ENCODE data around the gene WLS. TPM values are rescaled to one million over a fixed set of nuclear protein-coding genes. Genes with fewer than 3 reads are reported as not detected.

Gene WLS
- total and polyA plus RNA-seq, 7 experiments from 2014 or later = 0.50 to 12.2 (median 0.62) TPM; not detected in 4

GRCh38 chr1:68100571-68100970 lies 131.8 kb downstream of the WLS start:
- Histone ChIP-seq H3K9me3 (ENCODE audit: control insufficient read depth in 2 of 3, low read length in 3 of 3) (no peaks in the 10 kb centered on the region), H3K4me3 (ENCODE audit: low read length) (no peak overlapping the region), H3K27ac (ENCODE audit: low read depth, low read length) (no peak overlapping the region), H3K27me3 (ENCODE audit: control insufficient read depth in 2 of 2, insufficient read depth in 2 of 2, low read length in 2 of 2) (no peaks in the 10 kb centered on the region), H3K36me3 (ENCODE audit: control insufficient read depth in 2 of 3, insufficient read depth in 3 of 3, low read length in 3 of 3) (no peaks in the 10 kb centered on the region), H3K4me1 (ENCODE audit: control insufficient read depth in 2 of 2, insufficient read depth in 2 of 2, low read length in 2 of 2) (no peaks in the 10 kb centered on the region)
- Mint-ChIP-seq H3K9me3 (peaks cover 0 to 5% (median 0%) of the 10 kb centered on the region in 11 donors), H3K4me3 (no peak overlapping the region), H3K27ac (no peak overlapping the region), H3K36me3 (no peaks in the 10 kb centered on the region), H3K27me3 (peaks cover 0 to 47% (median 25%) of the 10 kb centered on the region in 5 donors), H3K4me1 (no peaks in the 10 kb centered on the region)
- ATAC-seq (no peak), DNase-seq (no peak)
- ChIA-PET POLR2A (no interaction called here), CTCF (no interaction called here)
- intact Hi-C loops (cut with micrococcal nuclease) = no loop called here

- no peaks in the 10 kb centered on the region for H3K4me1 ChIP-seq (ENCODE audit: control insufficient read depth in 2 of 2, insufficient read depth in 2 of 2, low read length in 2 of 2)
- H3K27me3 ChIP-seq (ENCODE audit: control insufficient read depth in 2 of 2, insufficient read depth in 2 of 2, low read length in 2 of 2) = no peaks in the 10 kb centered on the region
- H3K4me3 ChIP-seq (ENCODE audit: low read length) = no peak overlapping the region
- intact Hi-C loops (cut with micrococcal nuclease) = no loop called here
- ChIA-PET CTCF (no interaction called here), POLR2A (no interaction called here)
- peaks cover 0 to 33% (median 6%) of the 10 kb centered on the region in 5 donors for H3K27me3 Mint-ChIP-seq
- no peaks in the 10 kb centered on the region for H3K36me3 Mint-ChIP-seq
- no peak overlapping the region for H3K27ac Mint-ChIP-seq
- no peak overlapping the region for H3K4me3 Mint-ChIP-seq
- DNase-seq (no peak), ATAC-seq (no peak)
- H3K9me3 Mint-ChIP-seq = peaks cover 0 to 9% (median 1%) of the 10 kb centered on the region in 11 donors
- H3K36me3 ChIP-seq (ENCODE audit: control insufficient read depth in 2 of 3, insufficient read depth in 3 of 3, low read length in 3 of 3) = no peaks in the 10 kb centered on the region
- no peaks in the 10 kb centered on the region for H3K9me3 ChIP-seq (ENCODE audit: control insufficient read depth in 2 of 3, low read length in 3 of 3)
- no peaks in the 10 kb centered on the region for H3K4me1 Mint-ChIP-seq
- no peak overlapping the region for H3K27ac ChIP-seq (ENCODE audit: low read depth, low read length)
Measured at GRCh38 chr1:68093737-68094136, 138.6 kb downstream of the WLS start.

- H3K4me3 ChIP-seq (ENCODE audit: low read length) = no peak overlapping the region
- no peaks in the 10 kb centered on the region for H3K27me3 ChIP-seq (ENCODE audit: control insufficient read depth in 2 of 2, insufficient read depth in 2 of 2, low read length in 2 of 2)
- H3K9me3 Mint-ChIP-seq = peaks cover 0 to 20% (median 0%) of the 10 kb centered on the region in 11 donors
- no peaks in the 10 kb centered on the region for H3K36me3 Mint-ChIP-seq
- no peaks in the 10 kb centered on the region for H3K36me3 ChIP-seq (ENCODE audit: control insufficient read depth in 2 of 3, insufficient read depth in 3 of 3, low read length in 3 of 3)
- H3K27ac ChIP-seq (ENCODE audit: low read depth, low read length) = no peak overlapping the region
- H3K4me1 Mint-ChIP-seq = no peaks in the 10 kb centered on the region
- H3K9me3 ChIP-seq (ENCODE audit: control insufficient read depth in 2 of 3, low read length in 3 of 3) = no peaks in the 10 kb centered on the region
- H3K4me1 ChIP-seq (ENCODE audit: control insufficient read depth in 2 of 2, insufficient read depth in 2 of 2, low read length in 2 of 2) = no peaks in the 10 kb centered on the region
- H3K27ac Mint-ChIP-seq = no peak overlapping the region
- POLR2A ChIA-PET = no interaction called here
- H3K4me3 Mint-ChIP-seq = no peak overlapping the region
- ATAC-seq = no peak
- intact Hi-C loops (cut with micrococcal nuclease) = no loop called here
- peaks cover 0 to 9% (median 5%) of the 10 kb centered on the region in 5 donors for H3K27me3 Mint-ChIP-seq
- CTCF ChIA-PET = no interaction called here
- DNase-seq = no peak
Measured at GRCh38 chr1:68087184-68087583, 145.1 kb downstream of the WLS start.

GRCh38 chr1:68085752-68086151 lies 146.6 kb downstream of the WLS start:
- ChIA-PET POLR2A (no interaction called here), CTCF (no interaction called here)
- intact Hi-C loops (cut with micrococcal nuclease) = no loop called here

GRCh38 chr1:68083686-68084085 lies 148.6 kb downstream of the WLS start:
- no peaks in the 10 kb centered on the region for H3K4me1 Mint-ChIP-seq
- Histone ChIP-seq H3K36me3 (ENCODE audit: control insufficient read depth in 2 of 3, insufficient read depth in 3 of 3, low read length in 3 of 3) (no peaks in the 10 kb centered on the region), H3K27me3 (ENCODE audit: control insufficient read depth in 2 of 2, insufficient read depth in 2 of 2, low read length in 2 of 2) (no peaks in the 10 kb centered on the region), H3K4me1 (ENCODE audit: control insufficient read depth in 2 of 2, insufficient read depth in 2 of 2, low read length in 2 of 2) (no peaks in the 10 kb centered on the region), H3K4me3 (ENCODE audit: low read length) (no peak overlapping the region), H3K9me3 (ENCODE audit: control insufficient read depth in 2 of 3, low read length in 3 of 3) (no peaks in the 10 kb centered on the region), H3K27ac (ENCODE audit: low read depth, low read length) (no peak overlapping the region)
- ChIA-PET POLR2A (no interaction called here), CTCF (no interaction called here)
- peaks cover 0 to 19% (median 2%) of the 10 kb centered on the region in 11 donors for H3K9me3 Mint-ChIP-seq
- no peak overlapping the region for H3K27ac Mint-ChIP-seq
- intact Hi-C loops (cut with micrococcal nuclease) = no loop called here
- no peak overlapping the region for H3K4me3 Mint-ChIP-seq
- no peaks in the 10 kb centered on the region for H3K36me3 Mint-ChIP-seq
- DNase-seq (no peak), ATAC-seq (no peak)
- peaks cover 0 to 30% (median 10%) of the 10 kb centered on the region in 5 donors for H3K27me3 Mint-ChIP-seq

More at GRCh38 chr1:68085752-68086151, 146.6 kb downstream of the WLS start:
- H3K4me1 Mint-ChIP-seq = no peaks in the 10 kb centered on the region
- Histone ChIP-seq H3K4me1 (ENCODE audit: control insufficient read depth in 2 of 2, insufficient read depth in 2 of 2, low read length in 2 of 2) (no peaks in the 10 kb centered on the region), H3K27ac (ENCODE audit: low read depth, low read length) (no peak overlapping the region), H3K36me3 (ENCODE audit: control insufficient read depth in 2 of 3, insufficient read depth in 3 of 3, low read length in 3 of 3) (no peaks in the 10 kb centered on the region), H3K9me3 (ENCODE audit: control insufficient read depth in 2 of 3, low read length in 3 of 3) (no peaks in the 10 kb centered on the region), H3K27me3 (ENCODE audit: control insufficient read depth in 2 of 2, insufficient read depth in 2 of 2, low read length in 2 of 2) (no peaks in the 10 kb centered on the region), H3K4me3 (ENCODE audit: low read length) (no peak overlapping the region)
- H3K36me3 Mint-ChIP-seq = no peaks in the 10 kb centered on the region
- H3K27ac Mint-ChIP-seq = no peak overlapping the region
- no peak for DNase-seq
- no peak for ATAC-seq
- H3K4me3 Mint-ChIP-seq = no peak overlapping the region
- H3K27me3 Mint-ChIP-seq = peaks cover 0 to 18% (median 5%) of the 10 kb centered on the region in 5 donors
- peaks cover 0 to 17% (median 0%) of the 10 kb centered on the region in 11 donors for H3K9me3 Mint-ChIP-seq

- intact Hi-C loops (cut with micrococcal nuclease) = no loop called here
- H3K4me1 Mint-ChIP-seq = no peaks in the 10 kb centered on the region
- no peak for DNase-seq
Measured at GRCh38 chr1:68081775-68082283, 150.5 kb downstream of the WLS start.

GRCh38 chr1:68078647-68079046 lies 153.7 kb downstream of the WLS start:
- Histone ChIP-seq H3K4me1 (ENCODE audit: control insufficient read depth in 2 of 2, insufficient read depth in 2 of 2, low read length in 2 of 2) (no peaks in the 10 kb centered on the region), H3K36me3 (ENCODE audit: control insufficient read depth in 2 of 3, insufficient read depth in 3 of 3, low read length in 3 of 3) (no peaks in the 10 kb centered on the region), H3K27me3 (ENCODE audit: control insufficient read depth in 2 of 2, insufficient read depth in 2 of 2, low read length in 2 of 2) (no peaks in the 10 kb centered on the region), H3K27ac (ENCODE audit: low read depth, low read length) (no peak overlapping the region), H3K9me3 (ENCODE audit: control insufficient read depth in 2 of 3, low read length in 3 of 3) (no peaks in the 10 kb centered on the region), H3K4me3 (ENCODE audit: low read length) (no peak overlapping the region)
- ChIA-PET CTCF (no interaction called here), POLR2A (no interaction called here)
- intact Hi-C loops (cut with micrococcal nuclease) = no loop called here
- Mint-ChIP-seq H3K4me3 (no peak overlapping the region), H3K27me3 (peaks cover 0 to 47% (median 13%) of the 10 kb centered on the region in 5 donors), H3K36me3 (peaks cover 0 to 4% (median 0%) of the 10 kb centered on the region in 5 donors), H3K4me1 (no peaks in the 10 kb centered on the region), H3K9me3 (peaks cover 0 to 22% (median 6%) of the 10 kb centered on the region in 11 donors), H3K27ac (no peak overlapping the region)
- ATAC-seq = no peak
- DNase-seq = no peak

More at GRCh38 chr1:68081775-68082283, 150.5 kb downstream of the WLS start:
- ChIA-PET CTCF (no interaction called here), POLR2A (no interaction called here)
- H3K4me3 ChIP-seq (ENCODE audit: low read length) = no peak overlapping the region
- H3K4me1 ChIP-seq (ENCODE audit: control insufficient read depth in 2 of 2, insufficient read depth in 2 of 2, low read length in 2 of 2) = no peaks in the 10 kb centered on the region
- peaks cover 0 to 17% (median 4%) of the 10 kb centered on the region in 11 donors for H3K9me3 Mint-ChIP-seq
- H3K36me3 ChIP-seq (ENCODE audit: control insufficient read depth in 2 of 3, insufficient read depth in 3 of 3, low read length in 3 of 3) = no peaks in the 10 kb centered on the region
- no peak overlapping the region for H3K27ac Mint-ChIP-seq
- no peak overlapping the region for H3K4me3 Mint-ChIP-seq
- no peaks in the 10 kb centered on the region for H3K36me3 Mint-ChIP-seq
- H3K27ac ChIP-seq (ENCODE audit: low read depth, low read length) = no peak overlapping the region
- no peaks in the 10 kb centered on the region for H3K27me3 ChIP-seq (ENCODE audit: control insufficient read depth in 2 of 2, insufficient read depth in 2 of 2, low read length in 2 of 2)
- no peak for ATAC-seq
- H3K27me3 Mint-ChIP-seq = peaks cover 0 to 40% (median 10%) of the 10 kb centered on the region in 5 donors
- H3K9me3 ChIP-seq (ENCODE audit: control insufficient read depth in 2 of 3, low read length in 3 of 3) = no peaks in the 10 kb centered on the region
